Activated naive CD4-positive, alpha-beta T cell treated with anti-CD3 and anti-CD28 coated beads for 36 hours (primary cell): ENCODE data around the gene ACOX3. TPM values are rescaled to one million over a fixed set of nuclear protein-coding genes. Genes with fewer than 3 reads are reported as not detected.
"Not testable (repeated sequence)": the region's sequence is repeated elsewhere in the genome, so short reads cannot be mapped to it uniquely, and the experiment has no call there.

Experiments
- CTCF ChIA-PET: fragments of 350-600 bp; sonication (Branson Sonifier 250); formaldehyde crosslinking; loops from one replicate; lab custom pipeline; 2021; ENCODE audit warnings: antibody characterized with exemption; lab: Charles Lee
- DNase-seq: peaks from one replicate; pipeline ENCODE4 v3.0.0-alpha.2; 2020
- H3K27ac Mint-ChIP-seq: one replicate; pipeline ENCODE4 v1.8.0; 2021; ENCODE audit warnings: mild to moderate bottlenecking, mixed read lengths
- H3K27me3 Mint-ChIP-seq: one replicate; pipeline ENCODE4 v1.8.0; 2021; ENCODE audit warnings: low read depth, mixed read lengths
- H3K36me3 Mint-ChIP-seq: one replicate; pipeline ENCODE4 v1.8.0; 2021; ENCODE audit warnings: low read depth, mixed read lengths
- H3K4me1 Mint-ChIP-seq: one replicate; pipeline ENCODE4 v1.8.0; 2021; ENCODE audit warnings: low read depth, mixed read lengths
- H3K4me3 Mint-ChIP-seq: one replicate; pipeline ENCODE4 v1.8.0; 2021; ENCODE audit warnings: mild to moderate bottlenecking, moderate library complexity, mixed read lengths
- H3K9me3 Mint-ChIP-seq: one replicate; pipeline ENCODE4 v1.8.0; 2021; ENCODE audit warnings: mixed read lengths
- intact Hi-C: fragments of 100-400 bp; cut with micrococcal nuclease; formaldehyde crosslinking; loops from one replicate; pipeline ENCODE4 v1.15.1; 2023
- total RNA-seq, 2 experiments: library from RNA; stranded (reverse); gene quantifications; one replicate each; pipeline ENCODE4 v1.2.3, GENCODE V29; 2021

The ACOX3 gene
- total RNA-seq, 2 experiments from 2014 or later: 11.9 to 13.3 TPM

DNA sequence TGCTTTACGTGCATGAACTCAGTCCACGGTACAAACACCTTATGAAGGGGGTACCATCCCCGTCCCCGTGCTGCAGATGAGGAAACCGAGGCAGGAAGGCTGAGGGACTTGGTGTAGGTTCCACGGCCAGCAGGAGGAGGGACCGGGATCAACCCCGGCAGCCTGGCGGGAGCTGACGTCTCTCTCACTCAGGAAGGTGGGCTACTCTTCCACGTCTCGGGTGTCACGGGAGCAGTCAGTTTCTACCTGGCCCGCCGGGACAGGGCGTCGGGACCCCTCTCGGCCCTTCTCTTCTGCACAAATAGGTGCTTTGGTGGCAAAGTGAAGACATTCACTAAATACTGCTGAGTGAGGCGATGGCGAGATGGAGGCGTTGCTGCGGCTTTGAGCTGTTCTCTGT is 53.3 kb downstream of the ACOX3 start:
- no peaks in the 10 kb centered on the region for H3K4me1 Mint-ChIP-seq
- CTCF ChIA-PET: interaction anchor here (1.5 kb wide), 1 partner anchor 16 kb away, joined by 5 read pairs; no protein-coding TSS in a partner anchor
- no peak for DNase-seq
- H3K36me3 Mint-ChIP-seq: peaks cover 13% of the 10 kb centered on the region
- no peak overlapping the region for H3K27ac Mint-ChIP-seq
- no peaks in the 10 kb centered on the region for H3K27me3 Mint-ChIP-seq
- no peaks in the 10 kb centered on the region for H3K9me3 Mint-ChIP-seq
- intact Hi-C loops: no loop called here
- no peak overlapping the region for H3K4me3 Mint-ChIP-seq

DNA sequence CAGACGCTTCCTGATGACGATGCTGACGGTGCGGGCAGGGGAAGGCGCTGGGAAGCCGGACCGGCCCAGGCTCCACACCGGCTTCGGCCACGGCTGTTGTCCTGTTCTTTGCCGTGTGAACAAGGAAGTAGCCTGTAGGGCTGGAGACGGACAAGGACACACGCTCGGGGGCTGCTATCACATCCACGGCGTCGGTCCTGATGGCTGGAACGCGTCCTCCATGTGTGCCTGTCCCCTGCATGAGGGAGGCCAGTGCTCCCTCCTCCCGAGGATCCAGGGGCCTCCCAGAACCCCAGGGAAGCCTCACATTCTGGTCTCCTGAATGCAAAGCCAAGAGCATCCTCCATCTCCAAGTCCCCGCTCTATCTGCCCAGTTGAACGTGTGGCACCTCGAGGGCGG is 53.8 kb downstream of the ACOX3 start:
- peaks cover 13% of the 10 kb centered on the region for H3K36me3 Mint-ChIP-seq
- no peaks in the 10 kb centered on the region for H3K27me3 Mint-ChIP-seq
- no peaks in the 10 kb centered on the region for H3K4me1 Mint-ChIP-seq
- H3K27ac Mint-ChIP-seq: no peak overlapping the region
- no peaks in the 10 kb centered on the region for H3K9me3 Mint-ChIP-seq
- no peak overlapping the region for H3K4me3 Mint-ChIP-seq
- CTCF ChIA-PET: interaction anchor here (1.5 kb wide), 1 partner anchor 16 kb away, joined by 5 read pairs; no protein-coding TSS in a partner anchor
- DNase-seq: no peak
- intact Hi-C loops: no loop called here

DNA sequence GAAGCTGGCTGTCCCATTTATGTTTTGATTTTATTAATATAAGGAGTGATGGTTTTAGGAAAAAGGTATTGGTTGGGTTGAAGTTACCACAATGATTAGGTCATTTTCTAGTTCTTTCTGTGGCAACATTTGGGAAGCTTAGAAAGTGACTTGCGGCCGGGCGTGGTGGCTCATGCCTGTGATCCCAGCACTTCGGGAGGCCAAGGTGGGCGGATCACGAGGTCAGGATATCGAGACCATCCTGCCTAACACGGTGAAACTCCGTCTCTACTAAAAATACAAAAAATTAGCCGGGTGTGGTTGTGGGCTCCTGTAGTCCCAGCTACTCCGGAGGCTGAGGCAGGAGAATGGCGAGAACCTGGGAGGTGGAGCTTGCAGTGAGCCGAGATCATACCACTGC is 54.4 kb downstream of the ACOX3 start:
- H3K36me3 Mint-ChIP-seq: peaks cover 13% of the 10 kb centered on the region
- H3K27ac Mint-ChIP-seq, H3K4me1 Mint-ChIP-seq, H3K27me3 Mint-ChIP-seq, CTCF ChIA-PET, H3K9me3 Mint-ChIP-seq, intact Hi-C loops, DNase-seq, H3K4me3 Mint-ChIP-seq: not testable (repeated sequence)

DNA sequence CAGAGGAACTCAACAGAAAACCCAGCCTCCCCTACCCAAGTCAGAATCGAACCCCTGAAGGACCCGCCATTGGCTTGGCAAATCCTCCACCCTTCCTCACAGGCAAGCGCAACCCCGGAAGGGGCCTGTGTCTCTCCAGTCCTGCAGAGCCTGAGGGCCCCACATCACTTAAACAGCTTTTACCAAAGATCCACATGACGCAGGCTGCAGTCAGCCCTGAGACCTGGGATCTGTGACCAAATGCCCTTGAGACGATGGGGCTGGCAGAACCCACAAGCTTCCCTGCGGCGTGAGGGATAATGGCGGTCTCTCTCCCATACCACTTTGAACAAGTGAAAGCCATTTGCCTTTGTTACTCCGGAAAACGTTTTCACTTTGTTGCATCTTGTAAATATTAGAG is 54.9 kb downstream of the ACOX3 start:
- no peak overlapping the region for H3K27ac Mint-ChIP-seq
- no peak for DNase-seq
- no peaks in the 10 kb centered on the region for H3K4me1 Mint-ChIP-seq
- no peaks in the 10 kb centered on the region for H3K27me3 Mint-ChIP-seq
- H3K9me3 Mint-ChIP-seq: no peaks in the 10 kb centered on the region
- H3K36me3 Mint-ChIP-seq: peaks cover 13% of the 10 kb centered on the region
- intact Hi-C loops: no loop called here
- CTCF ChIA-PET: no interaction called here
- H3K4me3 Mint-ChIP-seq: no peak overlapping the region

DNA sequence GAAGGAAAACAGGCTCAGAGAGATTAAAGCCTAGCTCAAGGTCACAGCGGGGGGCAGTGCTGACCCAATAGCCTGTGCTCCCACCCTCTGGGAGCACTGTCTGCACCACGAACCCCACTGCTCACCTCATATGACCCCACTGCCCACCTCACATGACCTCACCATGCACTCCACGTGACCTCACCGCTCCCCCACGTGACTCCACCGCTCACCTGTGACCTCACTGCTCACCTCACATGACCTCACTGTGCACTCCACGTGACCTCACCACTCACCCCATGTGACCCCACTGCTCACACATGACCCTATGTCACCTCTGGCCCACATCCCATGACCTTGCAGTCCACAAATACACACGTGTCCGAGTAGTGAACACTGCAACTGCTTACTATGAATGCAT is 55.4 kb downstream of the ACOX3 start:
- Mint-ChIP-seq H3K4me1 (no peaks in the 10 kb centered on the region), H3K36me3 (peaks cover 13% of the 10 kb centered on the region), H3K4me3 (no peak overlapping the region), H3K27ac (no peak overlapping the region), H3K27me3 (no peaks in the 10 kb centered on the region), H3K9me3 (no peaks in the 10 kb centered on the region)
- CTCF ChIA-PET: no interaction called here
- intact Hi-C loops: no loop called here
- no peak for DNase-seq

DNA sequence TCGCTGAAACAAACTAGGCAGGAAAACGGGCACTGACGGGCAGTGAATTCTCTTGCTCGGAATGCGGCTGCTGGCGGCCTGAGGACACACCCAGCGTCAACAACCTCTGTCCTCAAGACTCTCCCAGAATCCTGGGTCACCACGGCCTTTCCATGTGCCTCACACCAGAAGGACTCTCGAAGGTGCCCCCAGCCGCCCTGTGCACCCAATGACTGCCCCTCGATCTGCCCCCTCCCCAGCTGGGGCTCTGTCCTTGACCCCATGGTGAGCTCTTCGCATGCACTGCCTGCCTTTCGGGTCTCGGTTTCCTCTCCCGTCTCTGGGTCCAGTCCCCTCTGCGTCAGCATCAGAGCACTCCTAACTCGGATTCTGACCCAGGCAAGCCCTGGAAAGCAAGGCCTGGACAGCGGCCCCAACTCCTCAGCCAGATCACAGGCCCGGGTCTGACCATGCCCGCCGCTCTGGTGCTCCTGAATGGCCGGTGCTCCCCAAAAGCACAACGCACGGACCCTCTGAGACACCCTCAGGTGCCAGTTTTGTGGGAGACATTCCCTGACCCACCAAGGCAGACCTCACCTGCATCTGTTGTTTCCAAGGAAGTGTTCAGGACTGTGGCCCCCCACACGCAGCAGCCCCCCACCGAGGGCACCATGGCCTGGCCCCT is 56.0 kb downstream of the ACOX3 start:
- Mint-ChIP-seq H3K27ac (no peak overlapping the region), H3K4me3 (no peak overlapping the region), H3K4me1 (no peaks in the 10 kb centered on the region), H3K27me3 (no peaks in the 10 kb centered on the region), H3K9me3 (no peaks in the 10 kb centered on the region), H3K36me3 (peaks cover 13% of the 10 kb centered on the region)
- intact Hi-C loops: no loop called here
- CTCF ChIA-PET: no interaction called here
- no peak for DNase-seq

DNA sequence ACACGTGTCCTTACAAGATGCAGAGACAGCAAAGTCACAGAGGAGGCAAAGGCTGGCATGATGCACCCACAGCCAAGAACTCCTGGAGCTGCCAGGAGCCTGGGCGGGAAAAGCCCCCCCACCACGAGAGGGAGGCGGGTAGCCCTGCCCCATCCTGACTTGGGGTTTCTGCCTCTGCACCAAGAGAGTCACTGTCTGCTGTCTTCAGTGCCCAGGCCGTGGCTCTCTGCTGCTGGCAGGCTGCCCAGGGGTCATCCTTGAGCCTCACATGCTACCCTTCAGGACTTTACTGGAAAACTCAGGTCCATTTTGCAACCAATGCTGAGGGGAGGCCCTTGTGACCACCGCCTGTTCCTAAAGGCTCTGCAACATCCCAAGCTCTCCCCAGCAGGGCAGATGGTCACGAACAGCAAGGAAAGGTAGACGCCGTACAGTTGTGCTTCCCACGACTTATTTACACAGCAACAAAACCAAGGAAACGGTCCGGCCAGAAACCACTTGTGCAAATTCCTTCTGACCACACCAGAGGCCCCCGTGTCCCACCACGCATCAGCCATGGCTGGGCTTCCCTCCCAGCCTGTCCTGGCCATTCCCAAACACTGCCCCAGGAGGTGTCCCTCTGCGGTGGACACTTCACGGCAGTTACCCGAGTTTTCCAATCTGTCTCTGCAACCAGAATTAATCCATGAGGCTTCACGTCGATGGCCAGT is 56.9 kb downstream of the ACOX3 start:
- intact Hi-C loops: no loop called here
- H3K36me3 Mint-ChIP-seq: peaks cover 13% of the 10 kb centered on the region
- H3K4me3 Mint-ChIP-seq: no peak overlapping the region
- no peaks in the 10 kb centered on the region for H3K27me3 Mint-ChIP-seq
- H3K9me3 Mint-ChIP-seq: no peaks in the 10 kb centered on the region
- H3K4me1 Mint-ChIP-seq: no peaks in the 10 kb centered on the region
- DNase-seq: no peak
- H3K27ac Mint-ChIP-seq: no peak overlapping the region
- CTCF ChIA-PET: interaction anchor here (0.6 kb wide), 1 partner anchor 581 kb away, joined by 3 read pairs; no protein-coding TSS in a partner anchor

DNA sequence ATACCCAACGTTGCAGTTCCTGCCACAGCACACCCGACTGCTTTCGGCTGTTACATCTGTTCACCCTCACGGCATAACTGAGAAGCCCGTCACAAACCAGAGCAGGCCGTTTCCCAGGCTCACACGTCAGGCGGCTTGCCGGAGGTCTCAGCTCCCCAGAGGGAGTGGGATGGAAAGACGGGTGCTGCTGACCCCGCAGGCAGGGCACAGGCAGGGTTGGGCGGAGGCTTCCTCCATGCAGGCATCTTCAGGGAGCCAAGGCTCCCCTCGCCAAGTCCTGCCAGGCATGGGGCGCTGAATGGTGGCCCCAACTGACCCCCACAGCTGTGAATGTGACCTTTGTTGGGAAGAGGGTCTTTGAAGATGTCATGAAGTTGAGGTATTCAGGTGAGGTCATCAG is 57.5 kb downstream of the ACOX3 start:
- Mint-ChIP-seq H3K4me1 (no peaks in the 10 kb centered on the region), H3K4me3 (no peak overlapping the region), H3K36me3 (peaks cover 13% of the 10 kb centered on the region), H3K27ac (no peak overlapping the region), H3K27me3 (no peaks in the 10 kb centered on the region), H3K9me3 (no peaks in the 10 kb centered on the region)
- intact Hi-C loops: no loop called here
- CTCF ChIA-PET: no interaction called here
- DNase-seq: no peak

DNA sequence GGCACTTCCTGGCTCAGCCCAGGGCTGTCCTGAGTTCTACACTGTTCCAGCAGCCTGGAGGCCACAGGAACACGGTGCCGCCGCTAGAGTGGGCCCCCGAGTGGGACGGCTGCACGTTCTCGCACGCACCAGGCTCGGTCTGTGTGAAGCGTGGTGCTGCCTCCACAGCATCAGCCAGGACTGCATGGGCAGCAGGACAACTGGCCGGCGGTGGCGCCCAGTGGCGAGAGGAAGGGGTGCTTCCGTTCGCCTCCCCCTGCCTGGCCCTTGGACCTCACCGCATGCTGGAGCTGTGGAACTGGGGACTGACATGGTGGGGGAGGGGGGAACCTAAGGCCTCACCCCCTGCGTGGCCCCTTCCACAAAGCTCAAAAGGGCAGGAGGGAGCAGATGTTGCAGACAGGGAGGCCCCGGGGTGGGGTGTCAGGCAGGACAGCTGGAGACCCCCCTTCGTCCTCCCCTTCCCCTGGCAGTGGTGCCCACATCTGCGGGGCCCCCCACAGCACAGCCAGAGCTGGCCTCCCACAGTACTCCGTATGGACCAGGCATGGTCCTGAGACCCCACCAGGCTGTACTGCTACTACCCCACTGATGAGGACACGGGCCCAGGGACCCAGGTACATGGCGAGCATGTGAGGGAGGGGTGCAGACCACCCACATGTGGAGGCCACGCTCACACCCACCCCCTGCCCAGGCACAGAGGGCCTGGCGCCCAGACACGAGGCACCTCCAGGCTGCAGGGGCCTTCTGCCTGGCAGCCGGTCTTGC is 58.5 kb downstream of the ACOX3 start:
- DNase-seq: no peak
- no peak overlapping the region for H3K4me3 Mint-ChIP-seq
- H3K27me3 Mint-ChIP-seq: no peaks in the 10 kb centered on the region
- H3K27ac Mint-ChIP-seq: no peak overlapping the region
- intact Hi-C loops: no loop called here
- no peaks in the 10 kb centered on the region for H3K4me1 Mint-ChIP-seq
- H3K9me3 Mint-ChIP-seq: no peaks in the 10 kb centered on the region
- CTCF ChIA-PET: no interaction called here
- peaks cover 10% of the 10 kb centered on the region for H3K36me3 Mint-ChIP-seq

DNA sequence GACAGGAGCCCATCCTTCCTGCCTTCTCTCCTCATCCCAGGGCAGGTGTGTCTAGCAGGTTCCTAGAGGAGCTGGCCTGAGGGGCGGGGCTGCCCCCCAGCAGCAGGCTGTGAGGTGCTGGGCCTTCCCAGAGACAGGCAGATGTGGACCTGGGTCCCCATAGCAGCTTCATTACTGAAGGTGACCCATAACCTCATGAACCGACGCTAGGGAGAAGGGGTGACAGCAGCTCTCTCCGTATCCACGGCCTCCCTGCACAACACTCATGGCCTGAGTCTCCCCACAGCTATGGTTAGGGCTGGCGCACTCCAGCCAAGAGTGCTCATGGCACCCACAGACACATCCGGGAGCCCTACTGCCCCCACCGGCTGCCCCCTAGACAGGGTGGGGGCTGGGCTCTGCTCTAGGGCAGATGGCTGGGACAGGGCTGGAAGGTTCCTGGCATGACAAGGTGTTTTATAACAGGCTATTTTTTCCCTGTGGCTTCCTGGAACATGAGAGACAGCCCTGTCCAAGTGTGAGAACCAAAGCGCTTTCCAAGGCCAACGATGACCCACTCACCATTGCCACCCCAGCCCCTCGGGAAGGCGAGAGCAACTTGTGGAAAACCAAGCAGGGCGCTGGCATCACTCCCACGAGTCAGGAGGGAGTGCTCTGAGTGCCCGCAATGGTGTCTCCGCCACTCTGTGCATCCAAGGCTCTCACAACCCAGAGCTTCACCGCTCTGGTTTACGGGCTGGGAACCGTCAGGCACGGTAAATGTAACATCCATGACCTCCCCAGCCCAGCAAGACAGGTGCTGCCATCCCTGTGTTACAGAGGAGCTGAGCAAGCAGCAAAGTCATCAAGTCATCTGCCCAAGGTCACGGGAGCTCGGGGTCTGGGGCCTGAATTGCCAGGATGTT is 59.8 kb downstream of the ACOX3 start:
- Mint-ChIP-seq H3K4me1 (no peaks in the 10 kb centered on the region), H3K27me3 (no peaks in the 10 kb centered on the region), H3K36me3 (peaks cover 8% of the 10 kb centered on the region), H3K27ac (no peak overlapping the region), H3K4me3 (no peak overlapping the region), H3K9me3 (no peaks in the 10 kb centered on the region)
- CTCF ChIA-PET: no interaction called here
- intact Hi-C loops: no loop called here
- DNase-seq: no peak

DNA sequence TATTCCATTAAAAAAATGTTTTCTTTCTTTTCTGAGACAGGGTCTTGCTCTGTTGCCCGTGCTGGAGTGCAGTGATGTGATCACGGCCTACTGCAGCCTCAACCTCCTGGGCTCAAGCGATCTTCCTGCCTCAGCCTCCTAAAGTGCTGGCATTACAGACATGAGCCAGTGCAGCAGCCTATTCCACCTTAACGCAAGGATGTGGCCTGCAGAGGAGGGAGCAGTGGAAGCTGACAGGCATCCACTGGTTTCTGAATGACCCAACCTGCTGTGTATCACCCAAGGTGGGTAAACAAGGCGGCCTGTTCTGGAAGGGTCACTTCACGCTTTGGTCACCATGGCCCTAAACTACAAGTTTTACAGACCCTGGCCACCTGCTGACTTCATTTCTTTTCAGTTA is 60.8 kb downstream of the ACOX3 start:
- intact Hi-C loops: no loop called here
- Mint-ChIP-seq H3K27ac (no peak overlapping the region), H3K4me1 (no peaks in the 10 kb centered on the region), H3K36me3 (peaks cover 4% of the 10 kb centered on the region), H3K9me3 (no peaks in the 10 kb centered on the region), H3K4me3 (no peak overlapping the region), H3K27me3 (no peaks in the 10 kb centered on the region)
- CTCF ChIA-PET: interaction anchor here (1.2 kb wide), 1 partner anchor 294 kb away, joined by 4 read pairs; no protein-coding TSS in a partner anchor
- DNase-seq: no peak

DNA sequence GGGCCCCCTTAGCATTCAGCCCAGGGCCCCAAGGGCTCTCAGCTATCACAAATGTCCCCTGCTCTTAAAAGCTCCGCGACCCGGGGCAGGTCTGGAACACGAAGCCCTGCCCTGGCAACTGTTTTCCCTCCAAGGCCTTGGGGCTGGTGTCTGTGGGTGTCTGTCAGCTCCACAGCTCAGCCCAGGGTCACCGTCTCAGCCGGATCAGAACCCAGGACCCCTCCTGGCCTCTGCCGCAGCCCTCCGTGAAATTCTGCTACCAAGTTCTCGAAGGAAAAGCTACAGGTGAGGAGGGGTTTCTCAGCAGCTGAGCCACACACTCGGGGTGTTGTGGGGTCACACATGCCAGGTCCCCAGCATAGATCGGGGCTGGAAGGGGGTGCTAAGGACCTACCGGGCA is 61.2 kb downstream of the ACOX3 start:
- Mint-ChIP-seq H3K36me3 (no peaks in the 10 kb centered on the region), H3K4me1 (no peaks in the 10 kb centered on the region), H3K27me3 (no peaks in the 10 kb centered on the region), H3K4me3 (no peak overlapping the region), H3K9me3 (no peaks in the 10 kb centered on the region), H3K27ac (no peak overlapping the region)
- CTCF ChIA-PET: interaction anchor here (1.2 kb wide), 1 partner anchor 293 kb away, joined by 4 read pairs; no protein-coding TSS in a partner anchor
- DNase-seq: no peak
- intact Hi-C loops: no loop called here
